PC-3 (cell line): ENCODE results near the gene PUDP. TPM values are rescaled to one million over a fixed set of nuclear protein-coding genes. Genes with fewer than 3 reads are reported as not detected.

Experiments
- ATAC-seq: fragments of 200-7000 bp; cut with Tn5 transposase; 2 replicates; pipeline ENCODE4 v1.9.1; 2020; ENCODE audit warnings: mild to moderate bottlenecking, moderate library complexity
- BruUV-seq: library from RNA; stranded (reverse); fragments of 400-500 nt; replicated peaks from 2 replicates; lab custom pipeline; 2021; lab: Mats Ljungman, UMichigan
- CTCF ChIA-PET: fragments of 300-600 bp; sonication (Branson Sonifier 250); formaldehyde crosslinking; loops from one replicate; lab custom pipeline; 2022; ENCODE audit warnings: antibody characterized with exemption; lab: Charles Lee
- POLR2A ChIA-PET: fragments of 300-600 bp; sonication (Branson Sonifier 250); formaldehyde crosslinking; loops from one replicate; lab custom pipeline; 2022; ENCODE audit warnings: antibody characterized with exemption; ENCODE audit not compliant: unreplicated experiment; lab: Charles Lee
- DNase-seq: peaks from one replicate; pipeline ENCODE4 v3.0.0-alpha.2; 2015
- H2AFZ ChIP-seq: fragments of 300-600 bp; sonication (generic); 2 replicates; pipeline ENCODE4 v1.6.0; 2016; ENCODE audit warnings: antibody characterized with exemption, low read length
- H3F3A ChIP-seq: fragments of 300-600 bp; sonication (generic); one replicate; pipeline ENCODE4 v1.6.0; 2017; ENCODE audit warnings: antibody characterized with exemption, low read length, control low read depth, mild to moderate bottlenecking; ENCODE audit not compliant: unreplicated experiment
- H3K27ac ChIP-seq: fragments of 300-600 bp; sonication (generic); 2 replicates; pipeline ENCODE4 v1.5.1; 2016; ENCODE audit warnings: mild to moderate bottlenecking, low read length
- H3K27me3 ChIP-seq: fragments of 300-600 bp; sonication (generic); 2 replicates; pipeline ENCODE4 v1.6.1; 2016; ENCODE audit warnings: low read length, mixed read lengths
- H3K36me3 ChIP-seq: fragments of 300-600 bp; sonication (generic); 2 replicates; pipeline ENCODE4 v1.6.1; 2016; ENCODE audit warnings: low read depth, mixed run types, low read length, mixed read lengths
- H3K4me1 ChIP-seq: fragments of 300-600 bp; sonication (generic); 2 replicates; pipeline ENCODE4 v1.5.1; 2016; ENCODE audit warnings: low read length; ENCODE audit not compliant: insufficient read depth
- H3K4me2 ChIP-seq: fragments of 300-600 bp; sonication (generic); 2 replicates; pipeline ENCODE4 v1.6.0; 2016; ENCODE audit warnings: low read length
- H3K4me3 ChIP-seq: fragments of 300-600 bp; sonication (generic); 2 replicates; pipeline ENCODE4 v1.5.1; 2016; ENCODE audit warnings: mild to moderate bottlenecking, low read length, mixed read lengths
- H3K79me2 ChIP-seq: fragments of 300-600 bp; sonication (generic); 2 replicates; pipeline ENCODE4 v1.6.1; 2017; ENCODE audit warnings: low read length, mixed read lengths
- H3K9ac ChIP-seq: fragments of 300-600 bp; sonication (generic); 2 replicates; pipeline ENCODE4 v1.6.0; 2016; ENCODE audit warnings: mild to moderate bottlenecking, low read length
- H3K9me2 ChIP-seq: fragments of 300-600 bp; sonication (generic); replicated peaks from 2 replicates; pipeline ENCODE4 v1.6.1; 2016; ENCODE audit warnings: mixed run types, low read length, mixed read lengths
- H3K9me3 ChIP-seq: fragments of 300-600 bp; sonication (generic); 2 replicates; pipeline ENCODE4 v1.6.1; 2016; ENCODE audit warnings: low read length, mixed read lengths
- H4K20me1 ChIP-seq: fragments of 300-600 bp; sonication (generic); 2 replicates; pipeline ENCODE4 v1.6.1; 2016; ENCODE audit warnings: low read length, mixed read lengths
- CTCF ChIP-seq: fragments of 300-600 bp; sonication (generic); conservative IDR thresholded peaks from 2 replicates; pipeline ENCODE4 v1.5.1; 2017; ENCODE audit warnings: antibody characterized with exemption, low read depth, mild to moderate bottlenecking, low read length
- EZH2 ChIP-seq: fragments of 300-600 bp; sonication (generic); IDR thresholded peaks from one replicate; pipeline ENCODE4 v1.6.1; 2017; ENCODE audit warnings: antibody characterized with exemption, mild to moderate bottlenecking, low read length; ENCODE audit not compliant: unreplicated experiment
- EZH2phosphoT487 ChIP-seq: fragments of 300-600 bp; sonication (generic); IDR thresholded peaks from 2 replicates; pipeline ENCODE4 v1.6.1; 2018; ENCODE audit warnings: mild to moderate bottlenecking, antibody characterized with exemption, low read length, borderline replicate concordance
- intact Hi-C: fragments of 100-400 bp; cut with micrococcal nuclease; formaldehyde crosslinking; loops from 2 replicates; pipeline ENCODE4 v1.9.0; 2023
- total RNA-seq: library from RNA; depleted of rRNA; stranded (reverse); fragments of >200 nt; gene quantifications from 2 replicates; pipeline ENCODE4 v1.2.3, GENCODE V29; 2014

PUDP gene
- total RNA-seq, 1 experiment from 2014 or later = 7.6 TPM

GRCh38 chrX:7111518-7111917 is 36.4 kb downstream of the PUDP start:
- 0 out of 2 replicates have a peak, but pooled peaks cover 27% of the 10 kb centered on the region for H3K79me2 ChIP-seq
- no peaks in the 10 kb centered on the region for H3K9me3 ChIP-seq
- no peak overlapping the region for H3K4me3 ChIP-seq
- H3K27ac ChIP-seq = no peak overlapping the region
- POLR2A ChIA-PET = no interaction called here
- no peak overlapping the region for H3K9ac ChIP-seq
- H3K9me2 ChIP-seq = no peaks in the 10 kb centered on the region
- H4K20me1 ChIP-seq = no peaks in the 10 kb centered on the region
- H2AFZ ChIP-seq = no peak overlapping the region
- H3K4me1 ChIP-seq = peaks cover 15% of the 10 kb centered on the region
- intact Hi-C loops = no loop called here
- CTCF ChIA-PET = no interaction called here
- no peaks in the 10 kb centered on the region for H3K36me3 ChIP-seq
- ATAC-seq = no peak
- no peaks in the 10 kb centered on the region for H3K27me3 ChIP-seq
- H3F3A ChIP-seq = no peaks in the 10 kb centered on the region
- DNase-seq = no peak
- BruUV-seq = no TSS peak
- TF ChIP-seq EZH2phosphoT487 (no peak), EZH2 (no peak), CTCF (no peak)
- H3K4me2 ChIP-seq = no peak overlapping the region

GRCh38 chrX:7110821-7111276 is 37.1 kb downstream of the PUDP start:
- intact Hi-C loops = no loop called here
- Histone ChIP-seq H3K27ac (peak overlapping the region; percentile 59), H3F3A (no peaks in the 10 kb centered on the region), H3K27me3 (no peaks in the 10 kb centered on the region), H3K4me3 (no peak overlapping the region), H2AFZ (no peak overlapping the region), H3K9ac (no peak overlapping the region), H3K4me2 (no peak overlapping the region), H3K36me3 (no peaks in the 10 kb centered on the region), H3K9me3 (no peaks in the 10 kb centered on the region), H3K9me2 (no peaks in the 10 kb centered on the region), H3K79me2 (0 out of 2 replicates have a peak, but pooled peaks cover 21% of the 10 kb centered on the region), H4K20me1 (no peaks in the 10 kb centered on the region), H3K4me1 (peaks cover 15% of the 10 kb centered on the region)
- ATAC-seq (peak; percentile 27; the same call in 1 of the 2 replicates), DNase-seq (peak; percentile 52)
- no TSS peak for BruUV-seq
- ChIA-PET CTCF (no interaction called here), POLR2A (no interaction called here)
- no peak for TF ChIP-seq CTCF
- no peak for TF ChIP-seq EZH2phosphoT487
- no peak for TF ChIP-seq EZH2
